ENCODE measurements around the gene MPG. TPM values are rescaled to one million over a fixed set of nuclear protein-coding genes. Genes with fewer than 3 reads are reported as not detected.
A peak's percentile ranks its signal among the peaks of the same experiment; 100 is the strongest.

The MPG gene
- total RNA-seq, 1 donor from 2014 or later: 50.0 TPM

GRCh38 chr16:101586-101985, 23.6 kb downstream of the MPG start:
- DNase-seq (ENCODE audit: low read depth, low spot score): no peak
- no peaks in the 10 kb centered on the region for H3K36me3 Mint-ChIP-seq (ENCODE audit: low read depth)
- H3K9me3 Mint-ChIP-seq: no peaks in the 10 kb centered on the region
- H3K27ac Mint-ChIP-seq (ENCODE audit: unreplicated experiment): no peak overlapping the region
- TF ChIP-seq CTCF (conservative IDR thresholded peaks at IDR 0.05): no peak
- peak overlapping the region; percentile 2 for H3K4me3 Mint-ChIP-seq
- no peaks in the 10 kb centered on the region for H3K27me3 Mint-ChIP-seq (ENCODE audit: low read depth)
- H3K4me1 Mint-ChIP-seq: peaks cover 27% of the 10 kb centered on the region

- peak overlapping the region; percentile 2 for H3K4me3 Mint-ChIP-seq
- DNase-seq (ENCODE audit: low read depth, low spot score): no peak
- no peaks in the 10 kb centered on the region for H3K36me3 Mint-ChIP-seq (ENCODE audit: low read depth)
- no peak for TF ChIP-seq CTCF (conservative IDR thresholded peaks at IDR 0.05)
- peak overlapping the region; percentile 72 for H3K27ac Mint-ChIP-seq (ENCODE audit: unreplicated experiment)
- H3K4me1 Mint-ChIP-seq: peaks cover 26% of the 10 kb centered on the region
- no peaks in the 10 kb centered on the region for H3K9me3 Mint-ChIP-seq
- H3K27me3 Mint-ChIP-seq (ENCODE audit: low read depth): no peaks in the 10 kb centered on the region
Measured at GRCh38 chr16:102060-102855, 24.2 kb downstream of the MPG start.

GRCh38 chr16:104355-104754, 26.3 kb downstream of the MPG start:
- no peaks in the 10 kb centered on the region for H3K27me3 Mint-ChIP-seq (ENCODE audit: low read depth)
- DNase-seq (ENCODE audit: low read depth, low spot score): no peak

GRCh38 chr16:104928-105327, 26.9 kb downstream of the MPG start:
- peaks cover 33% of the 10 kb centered on the region for H3K4me1 Mint-ChIP-seq
- no peaks in the 10 kb centered on the region for H3K27me3 Mint-ChIP-seq (ENCODE audit: low read depth)
- no peak overlapping the region for H3K27ac Mint-ChIP-seq (ENCODE audit: unreplicated experiment)
- DNase-seq (ENCODE audit: low read depth, low spot score): no peak
- H3K36me3 Mint-ChIP-seq (ENCODE audit: low read depth): no peaks in the 10 kb centered on the region
- no peak for TF ChIP-seq CTCF (conservative IDR thresholded peaks at IDR 0.05)
- no peak overlapping the region for H3K4me3 Mint-ChIP-seq
- no peaks in the 10 kb centered on the region for H3K9me3 Mint-ChIP-seq

More at GRCh38 chr16:104355-104754, 26.3 kb downstream of the MPG start:
- TF ChIP-seq CTCF (conservative IDR thresholded peaks at IDR 0.05): no peak
- peaks cover 33% of the 10 kb centered on the region for H3K4me1 Mint-ChIP-seq
- H3K27ac Mint-ChIP-seq (ENCODE audit: unreplicated experiment): no peak overlapping the region
- no peaks in the 10 kb centered on the region for H3K9me3 Mint-ChIP-seq
- no peaks in the 10 kb centered on the region for H3K36me3 Mint-ChIP-seq (ENCODE audit: low read depth)
- no peak overlapping the region for H3K4me3 Mint-ChIP-seq

GRCh38 chr16:105521-105920, 27.5 kb downstream of the MPG start:
- H3K4me1 Mint-ChIP-seq: peaks cover 33% of the 10 kb centered on the region
- no peak overlapping the region for H3K27ac Mint-ChIP-seq (ENCODE audit: unreplicated experiment)

More at GRCh38 chr16:105521-105920, 27.5 kb downstream of the MPG start:
- H3K4me3 Mint-ChIP-seq: no peak overlapping the region
- no peak for TF ChIP-seq CTCF (conservative IDR thresholded peaks at IDR 0.05)
- DNase-seq (ENCODE audit: low read depth, low spot score): no peak
- no peaks in the 10 kb centered on the region for H3K36me3 Mint-ChIP-seq (ENCODE audit: low read depth)
- no peaks in the 10 kb centered on the region for H3K9me3 Mint-ChIP-seq
- no peaks in the 10 kb centered on the region for H3K27me3 Mint-ChIP-seq (ENCODE audit: low read depth)

All from neural crest cell (in vitro differentiated cells).